ENCODE results near the gene OSBPL5.
"Not testable (repeated sequence)": the region's sequence is repeated elsewhere in the genome, so short reads cannot be mapped to it uniquely, and the experiment has no call there.

OSBPL5 gene

DNA sequence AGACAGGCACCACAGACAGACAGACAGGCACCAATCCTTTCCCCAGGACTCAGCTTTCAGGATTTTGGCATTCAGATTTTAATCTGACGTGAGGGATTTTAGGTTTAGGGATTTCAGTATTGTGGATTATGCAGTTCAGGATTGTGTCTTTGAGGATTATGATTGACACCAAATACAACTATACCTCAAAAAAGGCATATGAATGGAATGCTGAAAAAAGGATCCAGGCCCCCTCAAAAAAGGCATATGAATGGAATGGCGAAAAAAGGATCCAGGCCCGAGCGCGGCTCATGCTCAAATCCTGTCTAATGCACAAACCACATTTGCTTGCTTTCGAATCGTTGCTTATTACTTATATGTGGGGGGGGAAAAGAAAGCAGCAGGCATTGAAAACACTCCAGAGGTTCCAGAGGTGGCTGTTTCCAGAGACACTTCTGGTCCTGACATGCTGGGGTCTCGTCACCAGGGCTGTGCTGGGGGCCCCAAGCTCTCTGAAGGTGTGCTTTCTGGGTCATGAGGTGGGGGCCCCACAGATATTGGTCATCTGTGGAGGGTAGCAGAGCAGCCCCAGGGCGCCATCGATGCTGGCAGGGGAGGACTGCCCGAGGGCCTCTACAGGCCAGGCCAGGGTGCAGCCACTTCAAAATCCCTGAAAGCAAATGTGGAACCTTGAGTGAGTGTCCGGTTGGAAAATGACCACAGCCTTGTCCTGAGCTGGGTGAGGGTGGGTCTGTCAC, 16.8 kb upstream of the OSBPL5 start:
- DNase-seq: no peak

DNA sequence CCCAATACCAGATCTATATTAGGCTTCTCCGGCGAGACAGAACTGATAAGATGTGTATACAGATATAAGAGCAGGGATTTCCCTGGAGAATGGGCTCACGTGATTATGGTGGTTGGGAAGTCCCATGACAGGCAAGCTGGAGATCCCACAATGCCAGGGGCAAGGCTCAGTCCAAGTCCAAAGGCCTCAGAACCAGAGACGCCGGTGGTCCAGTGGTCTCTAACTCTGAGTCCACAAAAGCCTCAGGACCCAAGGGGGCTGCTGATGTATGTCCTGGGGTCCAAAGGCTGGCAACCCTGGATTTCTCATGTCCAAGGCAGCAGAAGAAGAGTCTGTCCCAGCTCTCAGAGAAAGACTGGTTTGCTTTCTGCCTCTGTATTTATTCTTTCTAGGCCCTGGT, 15.8 kb upstream of the OSBPL5 start:
- no peak for DNase-seq

DNA sequence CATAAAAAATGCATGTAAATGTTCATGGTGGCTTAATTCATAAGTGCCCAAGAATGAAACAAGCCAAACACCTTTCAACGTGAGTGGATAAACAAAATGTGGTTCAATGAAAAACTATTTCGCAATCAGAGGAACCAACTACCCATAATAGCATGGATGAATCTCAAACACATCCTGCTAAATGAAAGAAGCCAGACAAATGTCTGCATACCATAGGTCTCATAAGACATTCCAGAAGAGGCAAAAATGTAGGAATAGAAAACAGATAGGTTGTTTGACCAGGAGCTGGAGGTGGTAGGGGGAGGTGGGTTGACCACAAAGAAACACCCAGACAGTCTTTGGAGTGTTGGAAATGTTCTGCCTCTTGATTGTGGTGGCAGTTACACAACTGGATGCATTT, 13.2 kb upstream of the OSBPL5 start:
- no peak for DNase-seq

DNA sequence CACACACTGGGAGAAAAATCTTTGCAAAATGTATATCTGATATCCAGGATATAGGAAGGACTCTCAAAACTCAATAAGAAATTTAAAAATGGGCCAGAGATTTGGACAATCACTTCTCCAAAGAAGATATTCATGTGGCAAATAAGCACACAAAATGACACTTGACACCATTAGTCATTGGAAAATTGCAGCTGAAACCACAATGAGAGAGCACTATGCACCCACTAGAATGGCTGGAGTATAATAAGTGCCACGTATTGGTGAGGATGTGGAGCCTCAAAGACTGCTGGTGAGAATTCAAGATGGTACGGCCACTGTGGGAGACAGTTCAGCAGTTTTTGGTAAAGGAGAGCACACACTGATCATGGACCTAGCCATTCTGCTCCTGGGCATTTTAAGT, 12.8 kb upstream of the OSBPL5 start:
- DNase-seq: no peak

DNA sequence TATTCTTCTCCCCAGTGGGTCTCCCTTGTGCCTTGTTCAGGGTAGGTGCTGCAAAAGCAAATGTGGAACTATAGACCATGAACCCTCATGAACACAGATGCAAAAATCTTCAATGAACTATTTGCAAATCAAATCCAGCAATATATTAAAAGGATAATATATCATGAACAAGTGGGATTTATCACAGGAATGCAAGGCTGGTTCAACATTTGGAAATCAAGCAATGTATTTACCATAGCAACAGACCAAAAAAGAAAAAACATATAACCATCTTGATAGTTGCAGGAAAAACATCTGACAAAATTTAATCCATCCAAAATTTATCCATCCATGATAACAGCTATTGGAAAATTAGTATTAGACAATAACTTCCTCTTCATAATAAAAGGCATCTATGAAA, 11.4 kb upstream of the OSBPL5 start:
- DNase-seq: no peak

DNA sequence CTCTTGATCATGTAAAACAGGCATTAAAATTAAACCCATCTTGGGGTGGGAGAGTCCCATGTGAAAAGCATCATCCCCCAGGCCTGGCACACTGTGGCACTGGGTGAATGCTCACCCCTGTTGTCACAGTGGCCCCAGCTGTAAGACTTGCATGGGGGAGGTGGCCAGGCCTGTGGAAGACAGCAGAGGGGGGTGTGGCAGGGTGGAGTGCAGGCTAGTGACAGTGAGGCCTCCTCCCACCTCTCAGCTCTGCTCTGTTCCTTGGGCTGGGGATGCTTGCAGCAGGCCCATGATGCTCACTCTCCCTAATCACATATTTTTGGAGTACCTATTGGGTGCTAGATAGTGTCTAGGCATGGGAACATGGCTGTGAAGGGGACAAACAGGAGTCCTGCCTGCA, 10.1 kb upstream of the OSBPL5 start:
- DNase-seq: no peak

DNA sequence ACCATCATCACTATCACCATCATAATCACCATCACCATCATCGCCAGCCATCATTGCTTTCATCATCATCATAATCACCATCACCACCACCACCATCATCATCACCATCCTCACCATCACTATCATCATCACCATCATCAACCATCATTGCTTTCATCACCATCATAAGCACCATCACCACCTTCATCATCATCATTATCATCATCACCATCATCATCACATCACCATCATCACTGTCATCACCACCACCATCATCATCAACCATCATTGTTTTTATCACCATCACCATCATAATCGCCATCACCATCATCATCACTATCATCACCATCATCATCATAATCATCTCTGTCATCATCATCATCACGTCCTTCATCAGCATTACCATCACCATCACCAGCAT, 9.3 kb upstream of the OSBPL5 start:
- no peak for DNase-seq

DNA sequence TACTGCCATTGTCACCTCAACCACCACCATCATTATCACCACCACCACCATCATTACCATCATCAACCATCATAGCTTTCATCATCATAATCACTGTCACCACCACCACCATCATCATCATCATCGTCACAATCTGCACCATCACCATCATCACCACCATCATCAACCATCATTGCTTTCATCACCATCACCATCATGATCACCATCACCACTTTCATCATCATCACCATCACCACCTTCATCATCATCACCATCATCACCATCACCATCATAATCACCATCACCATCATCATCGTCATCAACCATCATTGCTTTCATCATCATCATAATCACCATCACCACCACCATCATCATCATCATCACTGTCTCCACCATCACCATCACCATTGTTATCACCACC, 8.7 kb upstream of the OSBPL5 start:
- DNase-seq: no peak

DNA sequence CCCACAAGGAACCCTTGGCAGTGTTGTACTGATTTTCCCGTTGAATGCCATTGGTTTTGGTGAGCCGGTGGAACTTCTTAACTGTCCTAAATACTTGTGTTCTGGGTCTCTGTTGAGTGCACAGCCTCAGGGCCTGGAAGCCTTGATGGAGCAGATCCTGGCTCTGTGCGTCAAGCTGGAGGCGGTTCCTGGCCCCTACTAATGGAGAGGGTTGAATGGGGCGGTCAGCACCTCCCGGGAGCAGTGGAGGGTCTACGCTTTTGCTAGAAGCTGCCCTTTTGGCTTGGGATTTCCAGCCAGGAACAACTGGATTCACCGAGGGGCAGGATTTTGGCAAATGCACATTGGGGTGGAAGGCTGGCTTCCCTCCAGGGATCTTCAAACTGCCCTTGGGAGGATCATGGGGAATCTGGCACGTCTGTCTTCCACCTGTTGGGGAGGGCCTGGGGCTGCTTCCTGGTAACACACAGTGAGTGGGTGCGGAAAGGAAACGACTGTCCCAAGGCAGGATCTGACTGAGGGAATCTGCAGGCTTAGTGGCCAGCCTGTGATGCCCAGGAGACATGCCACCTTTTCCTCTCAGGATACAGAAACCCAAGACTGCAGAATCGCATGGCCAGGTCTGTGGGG, 6.9 kb upstream of the OSBPL5 start:
- no peak for DNase-seq

DNA sequence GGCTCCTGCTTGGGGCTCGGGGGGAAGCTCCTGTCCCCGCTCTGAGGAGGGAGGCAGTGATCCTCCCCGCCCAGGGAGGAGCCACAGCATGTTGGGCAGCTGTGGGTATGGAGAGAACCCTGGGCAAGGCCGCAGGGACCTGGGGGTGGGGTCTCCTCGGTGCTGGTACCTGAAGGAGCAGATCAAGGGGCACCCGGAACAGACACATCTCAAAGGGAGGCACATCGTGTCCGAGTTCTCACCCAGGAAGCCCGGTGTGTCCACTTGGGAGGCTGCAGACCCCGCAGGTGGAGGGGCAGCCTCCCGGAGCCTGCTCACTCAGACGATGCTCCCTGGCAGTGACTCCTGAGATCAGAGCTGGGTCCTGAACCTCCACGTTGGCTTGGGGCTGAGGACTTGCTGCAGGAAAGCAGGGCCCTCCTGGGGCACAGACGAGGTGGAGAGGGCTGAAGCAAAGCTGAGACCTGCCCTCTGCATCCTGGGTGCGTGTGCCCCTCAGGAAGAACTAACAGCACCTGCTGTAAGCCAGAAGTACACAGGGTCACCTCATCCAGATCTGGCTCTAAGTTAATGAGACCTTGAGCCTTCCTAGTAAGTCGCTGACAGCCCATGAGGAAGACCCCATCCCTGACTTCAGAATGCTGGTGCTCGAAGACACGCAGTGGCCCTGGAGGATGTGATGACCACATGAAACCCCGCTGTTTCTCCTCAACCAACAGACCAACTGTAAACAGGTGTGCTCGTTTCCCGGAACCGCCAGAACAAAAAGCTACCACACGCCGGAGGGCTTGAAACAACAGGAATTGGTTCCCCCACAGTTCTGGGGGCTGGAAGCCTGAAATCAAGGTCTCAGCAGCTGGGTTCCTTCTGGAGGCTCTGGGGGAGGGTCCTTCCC, 5.9 kb upstream of the OSBPL5 start:
- no peak for DNase-seq

DNA sequence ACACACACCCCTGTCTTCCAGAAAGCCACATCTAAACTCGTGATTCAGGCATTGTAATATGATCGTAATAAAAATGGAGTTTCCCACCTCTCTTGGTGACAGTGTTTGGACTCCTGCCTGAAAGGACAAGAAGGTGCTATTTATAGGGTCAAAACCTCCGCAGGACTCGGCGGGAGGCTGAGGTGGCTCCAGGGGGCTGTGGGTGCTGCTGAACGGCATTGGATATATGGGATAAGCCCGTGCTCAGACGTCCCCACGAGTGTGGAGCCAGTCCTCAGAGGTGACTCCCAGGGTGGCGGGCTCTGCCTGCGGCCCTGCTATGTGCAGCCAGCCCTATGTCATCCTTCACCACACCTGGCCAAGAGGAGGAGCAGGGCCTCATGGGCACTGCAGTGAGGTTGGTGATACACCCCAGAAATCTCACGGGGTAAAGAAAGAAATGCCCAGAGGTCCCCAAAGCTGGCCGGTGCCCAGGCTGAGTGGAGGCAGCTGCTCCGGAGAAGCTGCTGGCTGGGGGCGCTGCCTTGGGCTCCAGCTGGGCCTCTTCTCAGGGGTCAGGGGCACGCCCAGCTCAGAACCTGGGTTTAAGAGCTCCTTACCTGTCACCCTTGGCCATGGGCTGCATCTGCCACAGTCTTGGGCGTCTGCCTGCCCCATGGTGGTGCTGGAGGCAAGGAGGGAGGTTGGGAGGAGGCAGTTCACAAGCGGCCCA, 5.1 kb upstream of the OSBPL5 start:
- DNase-seq: no peak

DNA sequence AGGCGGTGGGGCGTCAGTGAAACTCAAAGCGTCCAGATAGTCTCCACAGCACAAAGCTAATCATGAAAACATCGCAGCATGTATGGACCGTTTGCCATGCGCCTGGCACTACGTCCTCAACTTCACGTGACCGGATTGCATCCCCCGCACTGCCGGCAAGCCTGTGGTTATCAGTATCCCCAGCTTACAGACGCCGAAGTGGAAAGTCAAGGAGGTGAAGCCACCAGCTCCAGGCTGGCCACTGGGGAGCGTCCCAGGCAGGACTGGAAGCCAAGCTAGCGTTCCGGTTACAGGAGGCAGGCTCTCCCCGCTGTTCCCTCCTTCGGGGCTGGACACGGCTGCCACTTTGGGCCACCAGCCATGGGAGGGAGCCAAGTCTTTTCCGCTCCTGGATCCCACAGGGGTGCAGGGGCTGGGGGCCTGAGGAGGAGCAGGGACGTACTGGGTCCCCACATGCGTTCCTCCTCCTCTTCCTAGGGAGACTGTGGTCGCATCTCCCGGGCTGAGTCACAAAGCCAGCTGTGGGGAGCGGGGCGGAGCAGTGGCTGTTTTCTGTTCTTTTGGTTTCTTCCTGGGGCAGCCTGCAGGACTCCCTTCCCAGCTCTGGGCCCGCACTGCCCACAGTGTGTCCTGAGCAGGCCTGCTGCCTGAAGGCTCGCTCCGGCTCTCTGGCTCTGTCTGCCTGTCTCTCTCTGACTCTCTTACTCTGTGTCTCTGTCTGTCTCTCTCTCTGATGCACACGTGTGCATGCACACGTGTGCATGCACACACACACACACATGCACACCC, 4.3 kb upstream of the OSBPL5 start:
- DNase-seq: no peak

DNA sequence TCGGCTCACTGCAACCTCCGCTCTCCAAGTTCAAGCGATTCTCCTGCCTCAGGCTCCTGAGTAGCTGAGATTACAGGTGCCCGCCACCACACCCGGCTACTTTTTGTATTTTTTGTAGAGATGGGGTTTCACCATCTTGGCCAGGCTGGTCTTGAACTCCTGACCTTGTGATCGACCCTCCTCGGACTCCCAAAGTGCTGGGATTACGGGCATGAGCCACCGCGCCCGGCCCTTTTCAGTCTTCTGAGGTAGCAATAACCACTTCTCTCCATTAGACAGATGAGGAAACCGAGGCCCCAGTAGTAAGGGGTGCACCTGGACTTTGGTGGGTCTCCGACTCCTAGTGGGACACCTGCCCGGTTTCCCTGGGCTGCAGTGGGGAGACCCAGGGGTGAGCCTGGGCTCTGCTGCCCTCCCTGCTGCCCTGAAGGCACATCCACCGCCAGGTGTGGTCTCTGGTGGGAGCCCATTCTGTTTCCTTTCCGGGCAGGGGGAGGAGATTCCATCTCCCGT, 3.7 kb upstream of the OSBPL5 start:
- DNase-seq: not testable (repeated sequence)

DNA sequence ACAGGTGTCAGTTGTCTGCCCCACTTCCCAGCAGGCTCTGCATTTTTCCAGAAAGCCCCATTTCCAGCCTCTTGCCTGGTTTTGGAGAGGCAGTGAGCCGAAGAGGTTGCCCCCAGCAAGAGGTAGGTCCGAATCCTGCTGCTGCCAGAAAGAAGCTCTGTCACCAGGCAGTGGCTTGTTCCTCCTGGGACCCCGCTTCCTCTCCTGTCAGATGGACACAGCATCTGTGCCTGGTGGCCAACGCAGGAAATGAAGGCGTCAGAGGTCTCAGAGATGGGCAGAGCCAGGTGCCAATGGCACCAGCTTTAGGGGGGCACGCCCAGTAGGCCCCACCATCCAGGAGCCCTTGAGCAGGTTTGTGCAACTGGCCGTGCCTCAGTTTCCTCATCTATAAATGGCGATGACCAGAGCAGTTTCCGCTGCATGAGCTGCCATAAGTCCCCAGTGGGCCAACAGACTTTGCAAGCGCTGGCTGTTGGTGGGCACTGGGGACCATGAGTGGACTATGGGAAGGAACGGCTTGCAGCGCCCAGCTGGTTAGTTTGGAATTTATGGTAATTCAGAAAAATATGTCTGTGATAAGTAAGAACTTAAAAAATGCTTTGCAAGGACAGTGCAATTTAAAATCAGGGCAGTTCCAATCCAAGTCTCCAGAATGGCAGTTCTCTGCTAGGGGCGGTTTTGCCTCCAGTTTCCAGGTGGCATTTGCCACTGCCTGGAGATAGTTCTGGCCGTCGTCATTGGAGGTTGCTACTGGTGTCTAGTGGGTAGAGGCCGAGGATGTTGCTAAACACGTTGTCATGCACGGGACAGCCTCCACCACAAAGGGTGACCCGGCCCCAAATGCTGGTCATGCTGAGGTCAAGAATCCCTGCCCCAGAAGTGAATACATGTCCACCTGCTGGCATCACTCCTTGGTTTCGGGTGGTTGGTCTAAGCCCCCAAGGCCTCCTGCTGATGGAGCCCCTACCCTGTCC, 2.3 kb upstream of the OSBPL5 start:
- no peak for DNase-seq

DNA sequence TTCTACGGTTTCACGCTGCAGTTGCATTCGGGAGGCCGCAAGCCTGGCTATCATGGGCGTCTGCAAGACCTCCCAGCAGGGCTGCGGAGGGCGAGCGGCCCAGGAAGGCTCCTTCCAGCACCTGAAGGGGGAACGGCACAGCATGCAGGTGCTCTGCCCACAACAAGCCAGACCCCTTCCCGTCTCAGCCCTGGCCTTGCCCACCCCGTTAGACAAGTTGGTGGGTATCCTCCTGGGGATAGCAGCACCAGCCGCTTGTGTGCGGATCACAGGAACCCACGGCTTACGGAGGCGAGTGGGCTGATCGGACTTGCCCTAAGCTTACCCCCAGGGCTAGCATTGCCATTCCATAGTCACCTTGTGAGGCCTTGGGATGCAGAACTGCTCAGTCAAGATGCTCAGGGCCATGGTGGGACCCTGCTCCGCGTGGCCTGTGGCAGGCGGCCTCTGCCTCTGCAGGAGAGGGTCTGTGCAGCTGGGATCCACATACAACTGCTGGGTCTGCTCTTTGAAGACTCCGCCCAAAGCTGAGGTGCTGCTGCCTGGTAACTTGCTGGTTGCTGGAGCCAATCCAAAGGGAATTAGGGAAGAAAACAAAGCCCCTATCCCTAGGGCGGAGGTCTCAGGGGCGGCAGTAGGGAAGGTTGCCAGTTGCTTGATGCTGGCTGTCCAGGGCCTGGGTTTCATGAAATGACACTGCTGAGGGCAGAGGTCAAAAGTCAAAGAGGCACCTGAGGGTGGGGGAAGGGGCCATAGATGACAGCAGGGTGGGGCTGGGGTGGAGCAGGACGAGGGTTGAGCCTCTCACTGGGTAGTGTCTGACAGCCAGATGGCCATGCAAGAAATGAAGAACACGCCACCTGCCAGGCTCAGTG, 1.4 kb upstream of the OSBPL5 start:
- DNase-seq: no peak

DNA sequence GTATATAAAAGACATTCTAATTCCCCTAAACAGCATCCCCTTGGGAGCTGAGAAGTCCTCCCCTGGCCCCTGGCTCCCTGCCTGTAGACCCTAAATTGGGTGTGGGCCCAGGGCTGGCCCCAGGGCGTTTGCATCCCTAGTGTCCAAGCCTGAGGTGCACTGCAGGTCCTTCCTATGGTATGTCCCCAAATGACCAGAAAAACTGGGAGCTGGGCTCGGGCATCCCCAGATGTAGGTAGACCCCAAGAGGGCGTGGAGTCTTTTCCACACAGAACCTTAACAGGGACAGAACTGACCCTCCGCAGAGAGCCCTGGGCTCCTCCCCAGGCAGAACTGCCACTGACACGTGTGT, 782 bp upstream of the OSBPL5 start:
- no peak for DNase-seq

DNA sequence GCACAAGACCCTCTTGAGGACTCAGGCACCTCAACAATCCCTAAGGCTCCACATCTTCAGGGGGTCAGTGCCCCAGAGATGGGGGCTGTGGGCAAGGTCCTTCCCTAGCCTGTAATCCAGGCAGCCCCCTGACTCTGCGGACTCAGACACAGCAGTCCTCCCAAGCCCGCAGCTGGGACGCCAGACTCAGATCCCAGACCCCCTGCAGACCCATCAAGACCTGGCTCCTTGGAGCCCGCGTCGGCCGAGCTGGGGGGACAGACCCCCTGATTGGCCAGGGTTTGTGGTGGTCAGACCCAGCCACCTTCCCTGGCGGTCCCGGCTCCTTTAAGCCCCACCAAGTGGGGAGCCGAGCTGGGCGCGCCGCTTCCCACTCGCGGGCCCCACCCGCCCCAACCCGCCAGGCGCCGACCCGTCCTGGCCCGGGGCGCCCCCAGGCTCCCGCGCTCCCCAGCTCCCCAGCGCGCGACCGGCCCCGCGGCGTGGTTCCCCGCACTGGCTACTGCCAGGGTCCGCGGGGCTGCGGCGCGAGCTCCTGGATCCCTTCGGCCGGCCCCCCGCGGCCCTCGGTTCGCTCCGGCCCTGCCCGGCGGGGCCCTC, 458 bp downstream of the OSBPL5 start:
- DNase-seq: no peak

DNA sequence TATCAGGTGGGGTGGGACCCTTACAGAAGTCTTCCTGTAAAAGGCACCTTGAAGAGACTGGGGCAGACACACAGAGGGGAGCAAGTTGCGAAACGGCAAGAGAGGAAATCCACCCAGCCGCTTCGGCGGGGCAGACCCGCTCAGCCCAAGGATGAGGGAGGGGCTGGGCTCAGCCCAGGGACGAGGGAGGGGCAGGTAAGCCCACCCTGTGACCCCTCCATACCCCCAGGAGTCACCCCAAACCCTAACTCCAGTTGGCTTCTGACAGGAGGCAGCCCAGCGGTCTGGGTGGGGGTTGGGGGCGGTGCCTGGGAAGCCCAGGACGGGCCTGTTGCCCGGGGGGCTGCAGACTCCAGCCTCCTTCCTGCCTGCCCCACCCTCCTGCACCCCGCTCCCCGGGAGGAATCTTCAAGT, 965 bp downstream of the OSBPL5 start:
- no peak for DNase-seq

DNA sequence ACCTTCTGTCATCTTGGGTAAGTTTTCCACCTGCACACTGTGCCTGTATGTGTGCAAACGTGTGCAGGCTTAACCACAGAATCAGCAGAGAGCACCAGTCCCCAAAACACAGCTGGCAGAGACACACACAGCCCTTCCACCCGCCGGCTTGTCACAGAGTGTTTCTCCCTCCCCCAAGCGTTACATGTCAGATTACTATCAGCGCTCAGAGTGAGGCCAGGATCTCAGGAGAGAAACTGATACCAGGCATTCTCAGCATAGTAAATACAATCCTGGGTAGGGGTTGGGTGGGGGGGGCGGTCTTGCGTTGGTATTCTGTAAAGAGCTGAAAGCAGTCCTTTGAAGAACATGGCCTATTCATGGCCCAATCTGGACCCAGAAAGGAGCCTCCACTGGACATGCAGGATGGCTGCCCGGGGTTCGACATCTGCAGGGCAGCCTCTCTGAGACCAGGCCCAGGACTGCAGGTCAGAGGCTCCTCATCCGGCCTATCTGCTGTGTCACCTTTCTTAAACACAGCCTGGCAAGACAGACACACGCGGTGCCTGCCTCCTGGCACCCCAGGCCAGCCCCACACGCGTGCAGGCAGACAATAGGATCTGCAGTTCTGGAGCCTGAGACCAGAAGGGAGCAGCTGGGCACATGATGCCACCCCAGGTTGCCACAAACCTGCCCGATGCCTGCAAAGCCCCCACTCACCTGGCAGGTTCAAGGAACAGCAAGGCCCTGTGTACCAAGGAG, 1.7 kb downstream of the OSBPL5 start:
- no peak for DNase-seq

All from NCI-H1930 (cell line).